ENCODE results near the gene IFNA13. TPM values are rescaled to one million over a fixed set of nuclear protein-coding genes. Genes with fewer than 3 reads are reported as not detected.

Gene IFNA13
- not detected in 2 replicates for total RNA-seq

GRCh38 chr9:21367957-21368356 lies at the start of gene IFNA13:
IFNA13 (minus strand) TSS chr9:21368057; CDS start chr9:21368010, 47 bp downstream.

GRCh38 chr9:21408817-21409216 lies 41.0 kb upstream of the IFNA13 start, which contains the start of gene IFNA8:
IFNA8 (plus strand) TSS chr9:21409117; CDS start chr9:21409177, 60 bp downstream.

DNA sequence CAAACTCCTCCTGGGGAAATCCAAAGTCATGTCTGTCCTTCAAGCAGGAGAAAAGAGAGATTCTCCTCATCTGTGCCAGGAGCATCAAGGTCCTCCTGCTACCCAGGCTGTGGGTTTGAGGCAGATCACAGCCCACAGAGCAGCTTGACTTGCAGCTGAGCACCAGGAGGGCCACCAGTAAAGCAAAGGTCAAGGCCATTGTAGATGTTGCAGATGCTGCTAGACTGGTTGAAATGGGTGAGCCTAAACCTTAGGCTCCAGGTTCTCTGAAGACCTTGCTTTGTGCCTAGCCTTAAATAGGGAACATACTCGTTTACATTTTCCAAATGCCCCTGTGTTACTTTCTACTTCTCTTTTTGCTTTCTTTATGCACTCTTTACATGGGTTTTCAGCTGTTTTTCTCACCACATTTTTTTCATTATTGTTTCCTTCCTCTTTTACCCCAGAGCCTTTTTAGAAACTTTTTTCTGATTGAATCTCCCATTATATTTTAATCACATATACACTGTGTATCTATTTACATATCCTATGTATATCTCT lies 17.3 kb upstream of the IFNA13 start, which contains the start of gene IFNA2:
Gene IFNA2 (minus strand): TSS at position 268 of the 540 bp plus-strand sequence. CDS start 69 bp downstream, at position 199.

GRCh38 chr9:21350787-21351186 lies 17.1 kb downstream of the IFNA13 start, which contains the start of gene IFNA6:
IFNA6 (minus strand) TSS chr9:21350887; CDS start chr9:21350887, 0 bp downstream.

GRCh38 chr9:21334701-21335632 lies 32.9 kb downstream of the IFNA13 start, which contains the start of gene KLHL9:
KLHL9 (minus strand) TSS chr9:21335404; CDS start chr9:21334859, 545 bp downstream.

Other genes starting within 250 kb of the IFNA13 start
- not detected in 2 replicates for gene IFNW1, start 226.2 kb downstream of the IFNA13 start, total RNA-seq
- gene IFNA21, start 201.4 kb downstream of the IFNA13 start, total RNA-seq = not detected in 2 replicates
- not detected in 2 replicates for gene IFNA4, start 180.5 kb downstream of the IFNA13 start, total RNA-seq
- not detected in 2 replicates for gene IFNA7, start 165.9 kb downstream of the IFNA13 start, total RNA-seq
- gene IFNA10, start 160.9 kb downstream of the IFNA13 start, total RNA-seq = not detected in 2 replicates
- gene IFNA16, start 150.7 kb downstream of the IFNA13 start, total RNA-seq = not detected in 2 replicates
- gene IFNA17, start 139.8 kb downstream of the IFNA13 start, total RNA-seq = not detected in 2 replicates
- not detected in 2 replicates for gene IFNA14, start 128.1 kb downstream of the IFNA13 start, total RNA-seq
- gene IFNA5, start 62.7 kb downstream of the IFNA13 start, total RNA-seq = not detected in 2 replicates
- 17.1 and 19.6 TPM in 2 replicates for gene KLHL9, start 32.7 kb downstream of the IFNA13 start, total RNA-seq
- not detected in 2 replicates for gene IFNA6, start 17.2 kb downstream of the IFNA13 start, total RNA-seq
- gene IFNA2, start 17.3 kb upstream of the IFNA13 start, total RNA-seq = not detected in 2 replicates
- gene IFNA8, start 41.1 kb upstream of the IFNA13 start, total RNA-seq = not detected in 2 replicates
- not detected in 2 replicates for gene IFNA1, start 72.4 kb upstream of the IFNA13 start, total RNA-seq
- gene IFNE, start 114.3 kb upstream of the IFNA13 start, total RNA-seq = 0.25 TPM in 1 of 2 replicates, not detected in the other

Data from mesangial cell (primary cell).